Bronchial epithelial cell (primary cell): Measurements from ENCODE around the gene ASB7. TPM values are rescaled to one million over a fixed set of nuclear protein-coding genes. Genes with fewer than 3 reads are reported as not detected.

Experiments
- DNase-seq: peaks from one replicate; pipeline ENCODE4 v3.0.0-alpha.2; 2010; ENCODE audit warnings: low read depth
- FAIRE-seq: peaks from 2 replicates; lab custom pipeline; 2011; peaks lifted over from hg19 to GRCh38; lab: Jason Lieb, UNC
- H3K27me3 ChIP-seq: 2 replicates; pipeline ENCODE4 v1.5.1; 2011; ENCODE audit warnings: low read length; ENCODE audit not compliant: control insufficient read depth, insufficient read depth
- H3K36me3 ChIP-seq: 2 replicates; pipeline ENCODE4 v1.5.1; 2011; ENCODE audit warnings: low read length; ENCODE audit not compliant: control insufficient read depth, insufficient read depth
- H3K4me3 ChIP-seq: 2 replicates; pipeline ENCODE4 v1.5.1; 2011; ENCODE audit warnings: mild to moderate bottlenecking, low read depth, low read length, control low read depth
- CTCF ChIP-seq: IDR thresholded peaks from 2 replicates; pipeline ENCODE4 v1.5.1; 2011; ENCODE audit warnings: mild to moderate bottlenecking, moderate library complexity, low read length, control low read depth, inconsistent platforms; ENCODE audit not compliant: insufficient read depth, severe bottlenecking
- total RNA-seq: library from RNA; depleted of rRNA; stranded (reverse); fragments of >200 nt; gene quantifications from 2 replicates; pipeline ENCODE4 v1.2.1, GENCODE V29; 2014

ASB7 gene
- total RNA-seq, 1 donor from 2014 or later: 12.6 TPM

DNA sequence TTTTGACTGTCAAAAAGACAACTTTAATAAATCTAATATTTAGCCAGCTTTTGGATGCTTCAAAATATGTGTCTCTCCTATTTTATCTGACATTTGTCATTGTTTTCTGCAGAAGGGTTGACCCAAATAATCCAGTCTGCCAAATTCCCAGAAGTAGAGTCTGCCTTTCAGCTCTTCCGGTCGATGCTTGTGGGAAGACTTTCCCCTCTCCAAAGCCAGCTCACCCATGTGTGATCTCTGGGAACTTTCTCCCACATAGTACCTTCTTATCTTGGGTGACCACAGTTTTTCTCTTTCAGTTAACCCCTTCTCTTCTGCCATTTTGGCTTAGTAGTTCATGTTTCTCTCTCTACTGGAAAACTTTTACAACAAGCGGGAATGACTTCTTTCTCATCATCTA is 94.1 kb downstream of the ASB7 start:
- FAIRE-seq (no peak), DNase-seq (no peak)
- TF ChIP-seq CTCF: no peak
- Histone ChIP-seq H3K27me3 (no peaks in the 10 kb centered on the region), H3K36me3 (no peaks in the 10 kb centered on the region), H3K4me3 (no peak overlapping the region)

Other genes starting within 250 kb of the ASB7 start
- gene CERS3, start 73.6 kb upstream of the ASB7 start, total RNA-seq: 4.7 and 27.3 TPM in 2 replicates
- 7.6 and 7.8 TPM in 2 replicates for gene LINS1, start 405 bp upstream of the ASB7 start, total RNA-seq